Measurements from ENCODE around the gene PGGHG.

- no peak for TF ChIP-seq CTCF (IDR thresholded peaks at IDR 0.05; ENCODE audit: borderline replicate concordance, extremely low read depth, low read length, poor library complexity, severe bottlenecking)
- TF ChIP-seq EZH2 (IDR thresholded peaks at IDR 0.05; ENCODE audit: borderline replicate concordance, low read depth, low read length, severe bottlenecking): no peak
These were observed 5.4 kb upstream of the PGGHG start for GRCh38 chr11:283405-284104.
